ENCODE data around the gene CUBN.
"Not testable (repeated sequence)": the region's sequence is repeated elsewhere in the genome, so short reads cannot be mapped to it uniquely, and the experiment has no call there.

Gene CUBN

DNA sequence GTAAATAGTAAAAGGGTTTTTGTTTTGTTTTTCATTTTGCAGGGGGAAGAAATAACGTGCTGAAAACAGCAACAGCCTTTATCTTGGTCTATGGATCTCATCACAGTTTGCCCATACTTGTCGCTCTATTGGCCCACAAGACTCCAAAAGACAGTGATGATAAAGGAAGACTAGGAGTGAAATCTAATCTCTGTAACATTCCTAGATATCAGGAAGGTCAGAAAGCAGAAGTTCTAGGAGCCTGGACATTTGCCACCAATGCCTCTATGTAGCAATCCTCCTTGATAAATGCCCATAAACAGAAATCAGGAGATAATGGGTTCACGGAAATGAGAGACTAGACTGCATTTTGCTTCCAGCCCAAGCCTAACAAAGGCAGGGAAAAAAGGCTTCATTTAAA is 8.9 kb downstream of the CUBN start:
- no peak for TF ChIP-seq CTCF (IDR thresholded peaks at IDR 0.05)
- Histone ChIP-seq H2AFZ (peak overlapping the region; percentile 27), H3K9me3 (ENCODE audit: control insufficient read depth, low read length) (no peaks in the 10 kb centered on the region), H3K79me2 (no peaks in the 10 kb centered on the region), H3K27me3 (ENCODE audit: control insufficient read depth, insufficient read depth, low read length) (no peaks in the 10 kb centered on the region), H3K4me2 (ENCODE audit: low read length) (no peak overlapping the region), H3K9ac (no peak overlapping the region), H3K27ac (no peak overlapping the region), H3K4me3 (ENCODE audit: low read depth, low read length) (no peak overlapping the region), H3K36me3 (ENCODE audit: control insufficient read depth, insufficient read depth, low read length) (no peaks in the 10 kb centered on the region), H3K4me1 (peaks cover 11% of the 10 kb centered on the region)

DNA sequence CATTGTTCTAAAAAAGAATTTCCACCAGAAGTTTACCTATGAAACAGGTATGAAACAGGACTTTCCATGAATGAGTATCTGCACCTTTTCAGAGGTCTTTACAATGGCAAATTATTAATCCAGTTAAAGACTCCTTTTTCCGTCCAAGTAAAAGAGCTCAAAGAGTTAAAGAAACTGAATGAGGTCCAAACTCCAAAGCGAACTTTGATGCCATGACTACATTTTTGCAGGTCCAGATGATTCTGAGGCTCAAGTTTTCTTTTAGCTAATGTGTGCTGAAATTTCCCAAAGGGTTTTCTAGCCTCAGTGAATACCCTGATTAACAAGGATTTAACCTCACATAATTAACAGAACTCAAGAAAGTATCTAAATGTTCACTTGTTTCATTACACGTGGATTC is 9.8 kb downstream of the CUBN start:
- Histone ChIP-seq H2AFZ (peak overlapping the region; percentile 27), H3K27me3 (ENCODE audit: control insufficient read depth, insufficient read depth, low read length) (no peaks in the 10 kb centered on the region), H3K4me2 (ENCODE audit: low read length) (no peak overlapping the region), H3K36me3 (ENCODE audit: control insufficient read depth, insufficient read depth, low read length) (no peaks in the 10 kb centered on the region), H3K79me2 (no peaks in the 10 kb centered on the region), H3K27ac (no peak overlapping the region), H3K9me3 (ENCODE audit: control insufficient read depth, low read length) (no peaks in the 10 kb centered on the region), H3K4me3 (ENCODE audit: low read depth, low read length) (no peak overlapping the region), H3K4me1 (peaks cover 11% of the 10 kb centered on the region), H3K9ac (no peak overlapping the region)
- no peak for TF ChIP-seq CTCF (IDR thresholded peaks at IDR 0.05)

DNA sequence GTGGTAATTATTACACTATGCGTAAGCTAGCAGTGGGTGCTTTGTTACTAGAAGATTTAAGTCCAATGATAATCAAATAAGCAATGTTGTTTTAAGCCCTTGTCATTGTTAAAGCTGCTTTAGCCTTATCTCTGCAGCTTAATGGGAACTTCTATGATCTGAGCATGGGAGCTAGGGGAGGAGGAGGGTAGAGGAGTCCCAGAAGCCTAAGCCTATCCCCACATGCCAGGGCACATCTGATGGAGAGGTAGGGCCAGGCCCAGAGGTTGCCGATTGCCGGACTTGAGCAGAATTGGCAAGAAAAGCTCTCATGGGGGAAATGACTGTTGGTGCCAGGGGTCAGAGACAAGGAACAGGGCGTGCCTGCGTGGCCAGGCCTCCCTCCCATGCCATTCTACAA is 13.4 kb downstream of the CUBN start:
- Histone ChIP-seq H2AFZ (no peak overlapping the region), H3K27me3 (ENCODE audit: control insufficient read depth, insufficient read depth, low read length) (no peaks in the 10 kb centered on the region), H3K9me3 (ENCODE audit: control insufficient read depth, low read length) (no peaks in the 10 kb centered on the region), H3K4me1 (peaks cover 3% of the 10 kb centered on the region), H3K9ac (no peak overlapping the region), H3K4me3 (ENCODE audit: low read depth, low read length) (no peak overlapping the region), H3K27ac (no peak overlapping the region), H3K36me3 (ENCODE audit: control insufficient read depth, insufficient read depth, low read length) (no peaks in the 10 kb centered on the region), H3K79me2 (no peaks in the 10 kb centered on the region), H3K4me2 (ENCODE audit: low read length) (no peak overlapping the region)
- TF ChIP-seq CTCF (IDR thresholded peaks at IDR 0.05) = no peak

GRCh38 chr10:17115683-17116082 is 13.9 kb downstream of the CUBN start:
- no peaks in the 10 kb centered on the region for H3K79me2 ChIP-seq
- no peak overlapping the region for H3K4me2 ChIP-seq (ENCODE audit: low read length)
- H3K36me3 ChIP-seq (ENCODE audit: control insufficient read depth, insufficient read depth, low read length) = no peaks in the 10 kb centered on the region
- H3K27ac ChIP-seq = no peak overlapping the region
- no peak overlapping the region for H3K4me3 ChIP-seq (ENCODE audit: low read depth, low read length)
- H3K9me3 ChIP-seq (ENCODE audit: control insufficient read depth, low read length) = no peaks in the 10 kb centered on the region
- no peak overlapping the region for H2AFZ ChIP-seq
- H3K9ac ChIP-seq = no peak overlapping the region
- TF ChIP-seq CTCF (IDR thresholded peaks at IDR 0.05) = no peak
- peaks cover 3% of the 10 kb centered on the region for H3K4me1 ChIP-seq
- no peaks in the 10 kb centered on the region for H3K27me3 ChIP-seq (ENCODE audit: control insufficient read depth, insufficient read depth, low read length)

GRCh38 chr10:17114878-17115444 is 14.7 kb downstream of the CUBN start:
- H3K36me3 ChIP-seq (ENCODE audit: control insufficient read depth, insufficient read depth, low read length); H3K4me3 ChIP-seq (ENCODE audit: low read depth, low read length): not testable (repeated sequence)

More at GRCh38 chr10:17114878-17115444, 14.7 kb downstream of the CUBN start:
- not testable (repeated sequence) for H3K27me3 ChIP-seq (ENCODE audit: control insufficient read depth, insufficient read depth, low read length); H3K4me1 ChIP-seq; H3K9me3 ChIP-seq (ENCODE audit: control insufficient read depth, low read length); H3K79me2 ChIP-seq; H3K27ac ChIP-seq; H3K9ac ChIP-seq; H3K4me2 ChIP-seq (ENCODE audit: low read length); H2AFZ ChIP-seq

Data from parathyroid adenoma (tissue), 2 donors.